ENCODE results near the gene TIAM1. TPM values are rescaled to one million over a fixed set of nuclear protein-coding genes. Genes with fewer than 3 reads are reported as not detected.

Gene TIAM1
- total and polyA plus RNA-seq, 2 of the 8 experiments (the other 6 are each of a cell fraction or from before 2014, with no cell fraction given), result 10.1 to 30.7 TPM

DNA sequence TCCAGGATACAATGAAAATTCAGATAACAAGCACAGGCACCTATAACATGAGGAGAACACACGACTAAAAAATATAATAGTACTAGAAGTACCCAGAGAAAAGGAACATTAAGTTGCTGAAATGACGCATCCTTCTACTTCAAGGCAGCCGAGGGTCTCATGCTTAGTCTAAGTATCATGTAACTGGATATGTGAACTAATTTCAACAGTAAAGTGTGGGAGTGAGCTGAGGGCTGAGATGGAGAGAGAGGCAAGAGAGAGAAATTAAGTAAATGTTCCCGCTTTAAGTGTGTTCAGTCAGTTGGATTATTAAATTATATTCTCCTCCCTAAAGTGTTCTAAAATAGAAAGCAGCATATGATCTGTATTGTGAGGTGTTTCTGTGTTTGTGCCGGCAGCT is 153.5 kb downstream of the TIAM1 start (continued):
- TF ChIP-seq ATF3 (IDR thresholded peaks at IDR 0.05; ENCODE audit: insufficient read depth, low read depth, low read length), result no peak
